SIG-M5 treated with dmso at 0.1 percent for 504 hours (cell line): ENCODE measurements around the gene S100A4.
"Not testable (repeated sequence)": the region's sequence is repeated elsewhere in the genome, so short reads cannot be mapped to it uniquely, and the experiment has no call there.

Experiments
- DNase-seq: peaks from one replicate; lab custom pipeline; 2025; ENCODE audit not compliant: unreplicated experiment; lab: John Stamatoyannopoulos, UW

The S100A4 gene

DNA sequence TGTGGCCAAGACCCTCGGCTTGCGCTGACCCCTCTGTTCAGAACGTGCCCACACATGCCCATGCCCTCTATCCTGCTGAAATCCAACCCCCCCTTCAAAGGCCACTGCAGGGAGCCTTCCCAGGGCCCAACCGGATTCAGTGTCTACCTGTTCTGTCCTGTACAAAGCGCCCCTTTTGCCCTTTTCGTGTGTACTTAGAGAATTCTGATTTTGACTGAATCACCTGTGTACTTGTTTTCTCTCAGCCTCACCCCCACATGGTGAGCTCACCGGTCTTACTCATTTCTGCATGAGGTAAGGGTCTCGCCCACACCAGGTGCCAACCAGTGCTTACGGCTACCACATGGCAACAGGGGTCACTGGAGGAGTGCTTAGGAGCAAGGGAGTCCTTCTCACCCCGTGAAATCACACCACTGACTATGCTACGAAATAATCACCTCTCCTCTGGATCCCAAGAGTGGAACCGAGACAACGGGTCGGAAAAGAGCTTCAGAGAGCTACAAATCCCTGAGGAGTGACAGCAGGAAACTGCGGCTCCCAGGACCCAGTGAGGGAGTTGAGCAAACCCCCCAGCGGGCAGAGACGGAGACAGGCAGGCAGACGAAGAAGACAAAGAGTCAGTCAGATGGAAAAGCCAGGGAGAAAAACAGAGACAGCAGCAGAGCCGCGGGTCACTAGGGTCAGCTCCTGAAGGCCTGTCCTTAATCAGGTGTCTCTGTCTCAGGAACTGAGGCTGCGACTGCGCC lies 22.2 kb upstream of the S100A4 start:
- DNase-seq, result no peak

DNA sequence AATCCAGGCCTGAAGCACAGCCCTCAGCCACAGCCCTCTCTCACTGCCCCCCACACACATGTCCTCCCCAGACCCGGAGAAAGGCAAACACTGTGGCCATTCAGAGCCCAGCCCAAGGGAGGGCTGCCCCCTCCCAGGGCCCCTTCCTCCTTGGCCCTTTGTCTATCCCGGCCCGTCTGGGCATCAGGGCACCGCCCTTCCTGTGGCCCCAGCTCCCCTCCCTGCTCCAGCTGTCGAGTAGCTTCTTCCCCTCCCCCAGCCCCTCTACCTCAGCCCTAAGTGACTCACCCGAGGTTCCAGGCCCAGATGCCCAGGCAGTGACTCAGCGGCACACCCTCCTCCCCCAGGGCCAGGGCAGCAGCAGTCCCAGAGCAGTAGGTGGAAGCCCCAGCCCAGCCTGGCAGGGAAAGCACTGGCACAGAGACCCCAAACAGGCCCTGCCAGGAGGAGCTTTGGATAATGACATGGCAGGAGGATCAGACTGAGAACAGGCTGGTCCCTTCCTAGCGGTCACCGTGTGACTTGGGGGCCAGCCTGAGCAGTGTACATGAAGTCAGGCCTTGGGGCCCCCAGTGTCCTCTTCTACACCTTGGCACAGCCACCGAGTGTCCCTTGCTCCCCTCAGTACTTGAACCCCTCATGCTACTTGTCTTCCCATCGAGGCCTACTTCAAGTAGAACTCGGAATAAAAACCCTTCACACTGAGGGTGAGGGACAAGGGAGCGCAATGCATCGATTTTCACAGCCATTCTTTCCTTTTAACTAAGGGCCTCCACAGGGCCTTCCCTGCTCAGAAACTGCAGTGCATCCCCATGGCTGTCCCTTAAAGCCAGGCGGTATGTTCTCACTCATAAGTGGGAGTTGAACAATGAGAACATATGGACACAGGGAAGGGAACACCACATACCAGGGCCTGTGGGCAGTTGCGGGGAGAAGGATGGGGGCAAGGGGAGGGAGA lies 21.1 kb upstream of the S100A4 start:
- peak; percentile 99 for DNase-seq

DNA sequence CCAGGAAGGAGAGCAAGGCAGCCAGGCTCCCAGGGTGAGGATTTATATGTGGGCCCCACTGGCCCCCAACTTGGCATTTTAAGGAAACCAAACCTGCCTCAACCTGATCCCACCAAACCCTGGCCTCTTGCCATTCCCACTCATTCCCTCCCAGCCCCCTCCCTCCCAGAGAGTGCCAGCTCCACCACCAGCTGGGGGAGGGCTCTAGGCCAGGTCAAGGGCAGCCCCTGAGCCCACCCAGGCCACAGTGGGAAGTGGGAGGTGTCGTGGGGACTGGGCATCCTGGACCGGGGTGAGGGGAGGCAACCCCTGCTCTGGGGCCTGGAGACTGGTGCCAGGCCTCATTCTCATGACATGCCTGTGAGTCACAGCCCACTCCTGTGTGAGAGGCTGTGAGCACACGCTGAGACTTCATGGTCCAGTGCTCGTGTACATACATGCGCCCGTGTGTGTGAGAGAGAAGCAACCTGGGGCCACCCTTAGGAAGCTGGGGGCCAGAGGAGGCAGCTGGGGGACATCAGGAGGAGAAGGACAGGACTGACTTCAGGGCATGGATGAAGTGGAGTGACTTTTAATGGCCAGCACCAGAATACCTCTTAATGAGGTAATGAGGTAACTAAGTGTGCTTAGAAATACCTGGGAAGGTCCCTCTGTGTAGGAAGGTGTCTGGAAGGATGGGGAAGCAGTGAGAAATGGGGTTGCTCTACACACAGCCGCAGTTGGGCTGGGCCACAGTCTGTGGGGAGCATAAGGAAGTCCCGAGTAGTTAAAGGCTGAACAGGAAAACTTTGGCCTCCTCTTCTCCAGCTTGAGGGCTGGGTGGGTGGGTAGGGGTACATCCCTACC lies 20.1 kb upstream of the S100A4 start, which contains the start of gene S100A2:
TSS of gene S100A2 (minus strand) at position 316 of the 846 bp plus-strand sequence. CDS start 1,967 bp downstream, outside the sequence.
- DNase-seq, result peak; percentile 51

DNA sequence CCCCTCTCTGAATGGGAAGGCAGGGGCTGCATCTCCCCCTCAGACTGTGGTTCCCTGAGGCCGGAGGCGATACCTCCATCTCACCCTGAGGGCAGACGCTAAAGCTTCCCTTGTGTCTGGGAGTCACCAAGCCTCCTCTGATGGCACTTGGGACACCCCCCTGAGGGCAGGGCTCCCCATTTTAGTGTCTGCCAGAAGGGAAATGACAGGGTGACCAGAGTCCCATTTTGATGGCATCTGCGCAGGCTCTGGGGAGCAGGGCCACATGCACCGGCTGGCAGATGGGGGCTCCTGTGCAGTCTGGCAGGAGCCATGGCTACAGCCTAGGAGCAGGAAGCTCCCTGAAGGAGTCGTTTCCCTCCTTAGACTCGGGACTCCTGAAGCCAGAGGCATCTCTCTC lies 18.4 kb upstream of the S100A4 start:
- DNase-seq, result no peak

- no peak for DNase-seq
Measured at GRCh38 chr1:153563483-153563901, 17.9 kb upstream of the S100A4 start.

GRCh38 chr1:153562021-153562420 lies 16.4 kb upstream of the S100A4 start:
- not testable (repeated sequence) for DNase-seq

GRCh38 chr1:153561466-153561985 lies 15.9 kb upstream of the S100A4 start:
- DNase-seq, result no peak

DNA sequence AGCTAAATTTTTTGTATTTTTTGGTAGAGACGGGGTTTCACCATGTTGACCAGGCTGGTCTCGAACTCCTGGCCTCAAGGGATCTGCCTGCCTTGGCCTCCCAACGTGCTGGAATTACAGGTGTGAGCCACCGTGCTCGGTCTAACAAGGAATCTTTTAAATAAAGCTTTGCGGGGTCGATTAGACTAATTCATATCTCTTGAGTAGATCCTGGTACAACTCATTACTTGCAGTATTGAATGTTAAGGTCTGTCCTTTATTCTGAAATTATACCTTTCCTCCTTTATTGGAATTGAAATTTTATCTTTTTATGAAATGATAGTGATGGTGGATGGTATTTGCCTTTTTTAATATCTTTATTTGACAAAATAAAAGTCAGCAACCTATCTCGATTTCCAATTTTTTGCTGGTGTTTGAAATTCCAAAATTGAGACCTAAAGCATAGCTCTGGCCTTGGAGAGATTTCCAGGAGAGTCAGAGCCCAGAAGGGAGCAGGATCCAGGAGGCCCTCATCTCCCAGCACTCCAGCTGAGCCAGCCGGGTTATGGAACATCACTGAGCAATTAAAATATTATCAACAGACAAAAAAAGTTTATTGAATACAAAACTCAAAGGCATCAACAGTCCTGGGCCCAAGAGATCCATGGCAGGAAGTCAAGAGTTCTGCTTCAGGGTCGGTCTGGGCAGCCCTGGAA lies 15.3 kb upstream of the S100A4 start:
- no peak for DNase-seq

DNA sequence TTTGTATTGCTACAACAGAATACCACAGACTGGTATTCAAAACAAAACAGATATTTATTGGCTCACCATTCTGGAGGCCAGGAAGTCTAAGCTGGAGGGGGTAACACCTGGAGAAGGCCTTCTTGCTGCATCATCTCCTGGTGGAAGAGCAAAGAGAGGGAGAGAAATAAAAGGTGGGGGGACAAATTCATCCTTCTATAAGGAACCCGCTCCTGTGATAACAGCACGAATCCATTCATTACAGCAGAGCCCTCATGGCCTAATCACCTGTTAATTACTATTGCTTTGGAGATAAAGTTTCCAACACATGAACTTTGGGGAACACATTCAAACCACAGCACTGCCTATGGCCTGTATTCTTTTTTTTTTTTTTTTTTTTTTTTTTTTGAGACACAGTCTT lies 14.6 kb upstream of the S100A4 start:
- DNase-seq, result no peak

DNA sequence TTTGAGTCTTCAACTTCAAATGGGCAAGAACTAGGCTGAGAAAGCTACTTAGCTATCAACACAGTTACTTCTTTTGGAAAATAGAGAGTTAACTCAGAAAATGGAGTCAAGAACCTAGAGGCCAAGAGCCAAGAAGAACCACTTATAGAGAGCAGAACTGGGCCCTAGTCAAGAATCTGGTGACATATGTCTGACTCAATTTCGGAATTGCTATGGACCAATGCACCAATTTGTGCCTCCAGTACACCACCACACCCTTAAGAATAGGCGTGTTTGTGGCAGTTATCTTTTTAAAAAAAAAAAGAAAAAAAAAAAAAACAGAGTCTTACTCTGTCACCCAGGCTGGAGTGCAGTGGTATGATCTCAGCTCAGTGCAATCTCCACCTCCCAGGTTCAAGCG lies 12.3 kb upstream of the S100A4 start:
- no peak for DNase-seq

DNA sequence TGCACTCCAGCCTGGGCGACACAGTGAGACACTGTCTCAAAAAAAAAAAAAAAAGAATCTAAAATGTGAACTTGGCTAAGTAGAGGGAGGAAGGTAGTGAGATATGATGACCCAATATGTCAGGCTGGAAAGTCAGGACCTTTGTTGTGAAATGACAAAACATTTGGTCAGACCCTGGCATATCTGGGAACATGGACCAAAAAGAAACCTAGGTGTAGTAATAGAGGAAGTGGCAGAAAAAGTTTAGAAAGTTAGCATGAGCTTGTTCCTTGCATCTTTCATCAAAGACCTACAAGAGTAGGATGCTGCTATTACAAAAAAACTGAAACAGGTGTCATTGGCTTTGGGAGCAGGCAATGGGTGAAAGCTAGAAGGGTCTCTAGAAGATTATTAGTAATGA lies 10.7 kb upstream of the S100A4 start:
- no peak for DNase-seq

DNA sequence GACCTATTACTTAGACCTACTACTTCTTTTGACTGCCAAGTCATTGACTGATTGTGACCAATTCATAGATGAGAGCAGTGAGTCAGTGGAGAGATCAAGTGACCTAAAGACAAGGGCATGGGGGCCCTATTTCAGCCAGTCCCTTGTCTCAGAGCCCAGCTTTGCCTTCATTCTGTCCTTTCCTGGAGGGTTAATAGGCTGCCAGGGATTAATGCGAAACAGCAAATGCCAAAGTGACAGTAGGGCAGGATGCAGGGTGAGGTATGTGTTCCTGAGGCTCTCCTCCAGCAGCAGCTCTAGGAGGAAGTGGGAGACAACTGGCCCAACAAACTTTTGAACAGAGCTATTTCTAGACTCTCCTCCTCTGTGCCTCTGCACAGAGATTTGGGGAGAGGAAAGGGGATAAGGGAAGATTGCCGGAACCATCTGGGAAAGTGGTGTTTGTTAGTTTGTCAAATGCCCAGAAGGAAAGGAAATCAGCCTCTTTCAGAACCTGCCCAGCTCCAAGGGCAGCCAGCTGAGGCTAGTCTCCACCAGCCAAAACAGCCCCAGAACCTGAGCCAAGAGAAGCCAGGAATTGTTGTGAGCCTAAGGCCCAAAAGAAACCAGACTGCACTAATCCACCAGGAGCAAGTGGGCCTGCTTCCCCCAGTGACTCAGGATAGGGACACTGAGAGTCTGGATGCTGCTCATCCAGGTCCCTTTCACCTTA lies 8.4 kb upstream of the S100A4 start:
- DNase-seq, result no peak

DNA sequence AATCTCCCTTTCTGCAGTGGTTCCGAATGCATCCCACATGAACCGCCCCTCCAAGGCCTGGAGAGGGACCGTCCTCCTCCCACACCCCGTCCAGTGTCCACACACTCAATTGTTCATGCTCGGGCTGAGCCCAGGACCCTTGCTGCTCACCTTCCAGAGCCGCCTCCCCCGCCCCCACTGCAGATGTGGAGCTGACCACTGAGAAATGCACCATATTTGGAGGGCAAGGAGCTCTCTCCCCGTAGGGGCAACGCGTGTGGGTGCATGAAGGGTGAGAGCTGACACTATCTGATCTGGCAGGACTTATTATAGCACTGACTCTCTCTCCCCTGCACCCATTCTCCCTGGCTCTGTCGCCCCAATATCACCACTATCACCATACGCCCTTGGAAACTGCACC lies 7.5 kb upstream of the S100A4 start:
- no peak for DNase-seq

GRCh38 chr1:153552335-153552734 lies 6.7 kb upstream of the S100A4 start:
- DNase-seq, result no peak

- peak; percentile 91 for DNase-seq
Measured at GRCh38 chr1:153550827-153551500, 5.4 kb upstream of the S100A4 start.

DNA sequence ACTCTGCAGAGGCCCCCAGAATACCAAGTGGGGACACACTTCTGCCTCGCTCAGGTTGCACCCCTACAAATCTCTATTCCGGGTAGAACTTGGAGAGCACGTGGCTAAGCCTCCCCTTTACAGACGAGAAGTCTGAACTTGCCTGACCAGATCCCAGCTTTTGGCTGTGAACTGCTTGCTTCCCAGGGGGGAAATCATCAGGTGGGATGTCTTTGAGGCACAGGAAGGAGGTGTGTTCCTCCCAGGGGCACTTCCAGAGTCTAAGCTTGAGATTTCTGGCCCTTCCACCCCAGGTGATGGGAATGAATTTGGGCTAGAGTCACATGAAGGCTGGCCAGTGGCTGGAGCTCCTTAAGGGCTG lies 4.8 kb upstream of the S100A4 start:
- DNase-seq, result no peak

DNA sequence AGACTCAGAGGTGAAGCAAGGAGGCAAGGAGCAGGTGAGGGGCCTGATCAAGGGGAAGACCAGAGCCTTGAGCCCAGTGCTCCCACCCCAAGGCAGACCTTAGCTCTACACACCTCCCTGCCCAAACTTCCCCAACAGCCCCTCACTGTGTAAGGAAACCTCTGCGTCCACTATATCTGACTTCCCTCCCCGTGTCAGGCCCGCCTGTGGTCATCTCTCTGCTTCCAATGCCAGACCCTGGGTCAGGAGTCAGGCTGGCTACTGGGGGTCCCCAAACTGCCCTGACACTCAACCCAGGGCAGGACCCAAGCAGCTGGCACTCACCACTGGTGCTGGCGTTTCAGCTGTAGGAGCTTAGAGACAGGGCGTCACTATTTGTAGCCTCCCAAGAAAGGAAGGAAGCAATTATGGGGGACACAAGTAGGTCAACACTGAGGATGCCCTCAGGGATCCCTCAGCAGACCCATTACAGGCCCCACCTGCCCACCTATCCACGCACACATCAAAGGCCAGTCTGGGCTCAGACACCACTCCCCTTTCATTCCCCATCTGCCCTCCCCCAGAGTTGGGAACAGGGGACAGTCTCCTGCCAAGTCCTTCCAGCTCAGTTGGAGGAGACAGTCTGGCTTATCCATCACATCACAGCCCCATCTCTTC lies 4.3 kb upstream of the S100A4 start:
- DNase-seq, result no peak
